ENCODE measurements around the gene ZNF512. TPM values are rescaled to one million over a fixed set of nuclear protein-coding genes. Genes with fewer than 3 reads are reported as not detected.
"Not testable (repeated sequence)": the region's sequence is repeated elsewhere in the genome, so short reads cannot be mapped to it uniquely, and the experiment has no call there.

The ZNF512 gene
- total and polyA plus RNA-seq, 2 experiments from 2014 or later: 16.1 to 16.7 TPM

- Histone ChIP-seq H3K9me3 (ENCODE audit: low read depth) (no peaks in the 10 kb centered on the region), H3K36me3 (ENCODE audit: low read depth) (peaks cover 18% of the 10 kb centered on the region; the same call in 1 of the 2 replicates), H3K79me2 (ENCODE audit: insufficient read depth) (peaks cover 10% of the 10 kb centered on the region), H2AFZ (peak overlapping the region; percentile 92), H3K9ac (peak overlapping the region; percentile 92), H3K4me3 (peak overlapping the region; percentile 87), H3K9me2 (ENCODE audit: insufficient read depth) (no peaks in the 10 kb centered on the region), H3K4me1 (ENCODE audit: insufficient read depth) (peaks cover 25% of the 10 kb centered on the region), H3K27ac (peak overlapping the region; percentile 87), H4K20me1 (ENCODE audit: insufficient read depth) (no peaks in the 10 kb centered on the region), H3K27me3 (replicated peaks; ENCODE audit: insufficient read depth) (no peaks in the 10 kb centered on the region), H3K4me2 (ENCODE audit: unreplicated experiment) (peak overlapping the region; percentile 93), H3F3A (ENCODE audit: insufficient read depth) (peaks cover 29% of the 10 kb centered on the region)
- in situ Hi-C loops (cut with MboI): no loop called here
- peak; percentile 96 for DNase-seq
- TF ChIP-seq EZH2phosphoT487 (IDR thresholded peaks at IDR 0.05; ENCODE audit: insufficient read depth, low read depth): no peak
- no peak for TF ChIP-seq EZH2 (IDR thresholded peaks at IDR 0.05; ENCODE audit: insufficient read depth, poor library complexity, severe bottlenecking)
- 0 to 1% methylated on average over 21 of the region's 21 CpGs for WGBS, 2 experiments (ENCODE audit: low coverage in 1 of 2, low lambda C conversion rate in 2 of 2, missing lambda C conversion rate in 2 of 2)
Measured at GRCh38 chr2:27627963-27628766, 45.3 kb downstream of the ZNF512 start.

DNA sequence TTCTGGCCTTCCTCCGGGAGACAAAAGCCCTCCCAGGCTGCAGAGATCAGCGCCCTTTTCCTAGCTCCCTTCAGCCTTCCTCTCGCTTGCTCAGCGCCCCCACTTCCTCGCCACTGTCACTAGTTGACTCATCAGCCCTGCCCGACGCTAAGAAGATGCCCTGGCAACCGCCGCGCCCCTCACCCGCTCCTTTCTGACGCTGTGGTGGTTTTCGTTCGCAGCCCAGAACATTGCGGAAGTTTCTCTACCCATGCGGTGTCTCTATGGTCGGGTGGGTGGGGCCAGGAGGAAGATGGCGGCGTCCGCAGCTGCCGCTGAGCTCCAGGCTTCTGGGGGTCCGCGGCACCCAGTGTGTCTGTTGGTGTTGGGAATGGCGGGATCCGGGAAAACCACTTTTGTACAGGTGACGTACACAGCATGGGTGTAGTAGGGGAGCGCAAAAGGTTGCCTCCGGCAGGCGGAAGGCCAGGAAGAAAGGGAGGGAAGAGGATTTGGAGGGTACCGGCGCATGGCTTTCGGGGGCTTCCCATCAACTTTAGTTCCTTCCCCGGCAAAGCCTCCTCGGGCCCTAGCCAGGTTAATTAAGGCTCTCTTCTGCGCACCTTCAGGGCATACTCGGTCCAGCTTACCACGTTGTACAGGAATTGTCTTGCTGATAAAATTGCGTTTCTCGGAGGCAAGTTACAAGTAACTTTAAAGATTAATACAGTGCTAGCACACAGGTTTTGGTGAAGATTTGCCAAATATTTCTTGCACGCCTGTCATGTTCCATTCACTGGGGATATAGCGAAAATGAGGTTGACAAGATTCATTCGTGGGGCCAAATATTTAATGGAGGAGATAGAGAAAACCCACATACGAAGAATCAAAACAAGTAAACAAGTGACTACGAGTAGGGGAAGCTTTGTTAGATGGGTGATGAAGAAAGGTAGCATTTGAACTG lies 46.2 kb downstream of the ZNF512 start, which contains the start of the genes CCDC121 and GPN1:
Gene CCDC121 (minus strand): TSS at position 246 of the 943 bp plus-strand sequence. CDS start 1,213 bp downstream, outside the sequence.
Gene GPN1 (plus strand): TSS at position 284 of the 943 bp plus-strand sequence. CDS start 9 bp downstream, at position 293.
- Histone ChIP-seq H3K9ac (peak within 1 kb of the TSS; percentile 92), H3K27ac (peak within 1 kb of the TSS; percentile 87), H4K20me1 (ENCODE audit: insufficient read depth) (no peaks in the 10 kb centered on the region), H3K9me2 (ENCODE audit: insufficient read depth) (no peaks in the 10 kb centered on the region), H3K79me2 (ENCODE audit: insufficient read depth) (peaks cover 10% of the 10 kb centered on the region), H3K9me3 (ENCODE audit: low read depth) (no peaks in the 10 kb centered on the region), H2AFZ (peak within 1 kb of the TSS; percentile 92), H3K4me2 (ENCODE audit: unreplicated experiment) (peak within 1 kb of the TSS; percentile 96), H3F3A (ENCODE audit: insufficient read depth) (peaks cover 20% of the 10 kb centered on the region), H3K4me3 (peak within 1 kb of the TSS; percentile 87), H3K4me1 (ENCODE audit: insufficient read depth) (peaks cover 16% of the 10 kb centered on the region), H3K36me3 (ENCODE audit: low read depth) (peaks cover 22% of the 10 kb centered on the region), H3K27me3 (replicated peaks; ENCODE audit: insufficient read depth) (no peaks in the 10 kb centered on the region)
- WGBS, 2 experiments (ENCODE audit: low coverage in 1 of 2, low lambda C conversion rate in 2 of 2, missing lambda C conversion rate in 2 of 2): 0 to 1% methylated on average over 44 of the region's 44 CpGs
- in situ Hi-C loops (cut with MboI): no loop called here
- peak; percentile 98 for DNase-seq
- TF ChIP-seq EZH2phosphoT487 (IDR thresholded peaks at IDR 0.05; ENCODE audit: insufficient read depth, low read depth) (no peak), EZH2 (IDR thresholded peaks at IDR 0.05; ENCODE audit: insufficient read depth, poor library complexity, severe bottlenecking) (no peak)

GRCh38 chr2:27630257-27630656 lies 47.4 kb downstream of the ZNF512 start:
- 93 to 100% methylated on average over 2 of the region's 2 CpGs for WGBS, 2 experiments (ENCODE audit: low coverage in 1 of 2, low lambda C conversion rate in 2 of 2, missing lambda C conversion rate in 2 of 2)
- in situ Hi-C loops (cut with MboI); H3K9me3 ChIP-seq (ENCODE audit: low read depth); H3K27ac ChIP-seq; DNase-seq; H3K9me2 ChIP-seq (ENCODE audit: insufficient read depth); H3K27me3 ChIP-seq (replicated peaks; ENCODE audit: insufficient read depth); H2AFZ ChIP-seq; H3K9ac ChIP-seq; H4K20me1 ChIP-seq (ENCODE audit: insufficient read depth): not testable (repeated sequence)
- H3K79me2 ChIP-seq (ENCODE audit: insufficient read depth): peaks cover 10% of the 10 kb centered on the region
- peak overlapping the region; percentile 96 for H3K4me2 ChIP-seq (ENCODE audit: unreplicated experiment)
- peaks cover 21% of the 10 kb centered on the region for H3F3A ChIP-seq (ENCODE audit: insufficient read depth)
- peaks cover 15% of the 10 kb centered on the region for H3K4me1 ChIP-seq (ENCODE audit: insufficient read depth)
- peaks cover 32% of the 10 kb centered on the region for H3K36me3 ChIP-seq (ENCODE audit: low read depth)
- H3K4me3 ChIP-seq: peak overlapping the region; percentile 87; the same call in 1 of the 2 replicates

GRCh38 chr2:27634291-27634690 lies 51.4 kb downstream of the ZNF512 start:
- in situ Hi-C loops (cut with MboI): no loop called here
- Histone ChIP-seq H3F3A (ENCODE audit: insufficient read depth) (peaks cover 37% of the 10 kb centered on the region), H3K79me2 (ENCODE audit: insufficient read depth) (peaks cover 7% of the 10 kb centered on the region), H3K9ac (no peak overlapping the region), H4K20me1 (ENCODE audit: insufficient read depth) (peaks cover 3% of the 10 kb centered on the region; the same call in 1 of the 2 replicates), H3K36me3 (ENCODE audit: low read depth) (peaks cover 35% of the 10 kb centered on the region), H3K9me3 (ENCODE audit: low read depth) (no peaks in the 10 kb centered on the region), H3K4me3 (no peak overlapping the region), H3K4me1 (ENCODE audit: insufficient read depth) (peaks cover 23% of the 10 kb centered on the region), H3K27ac (no peak overlapping the region), H3K27me3 (replicated peaks; ENCODE audit: insufficient read depth) (no peaks in the 10 kb centered on the region), H2AFZ (no peak overlapping the region), H3K4me2 (ENCODE audit: unreplicated experiment) (no peak overlapping the region), H3K9me2 (ENCODE audit: insufficient read depth) (no peaks in the 10 kb centered on the region)
- 95 to 97% methylated on average over 2 of the region's 2 CpGs for WGBS, 2 experiments (ENCODE audit: low coverage in 1 of 2, low lambda C conversion rate in 2 of 2, missing lambda C conversion rate in 2 of 2)
- TF ChIP-seq EZH2phosphoT487 (IDR thresholded peaks at IDR 0.05; ENCODE audit: insufficient read depth, low read depth) (no peak), EZH2 (IDR thresholded peaks at IDR 0.05; ENCODE audit: insufficient read depth, poor library complexity, severe bottlenecking) (no peak)
- DNase-seq: no peak

Measured in GM23248 (cell line).